Lower leg skin (tissue), 3 donors: Measurements from ENCODE around the gene KRT80.

Experiments used
- POLR2A ChIP-seq, 2 donors: fragments of 450-650 bp; IDR thresholded peaks; one replicate each; pipeline ENCODE4 v1.6.1; 2016 to 2017; ENCODE audit warnings: antibody characterized with exemption in 2 of 2, mild to moderate bottlenecking in 1 of 2, moderate library complexity in 1 of 2
- TF ChIP-seq, protein P1 (sequence below), 3 donors: fragments of 450-650 bp; IDR thresholded peaks; one replicate each; pipeline ENCODE4 v1.5.1; 2016; ENCODE audit warnings: antibody characterized with exemption in 3 of 3, mild to moderate bottlenecking in 3 of 3, moderate library complexity in 2 of 3

DNA sequence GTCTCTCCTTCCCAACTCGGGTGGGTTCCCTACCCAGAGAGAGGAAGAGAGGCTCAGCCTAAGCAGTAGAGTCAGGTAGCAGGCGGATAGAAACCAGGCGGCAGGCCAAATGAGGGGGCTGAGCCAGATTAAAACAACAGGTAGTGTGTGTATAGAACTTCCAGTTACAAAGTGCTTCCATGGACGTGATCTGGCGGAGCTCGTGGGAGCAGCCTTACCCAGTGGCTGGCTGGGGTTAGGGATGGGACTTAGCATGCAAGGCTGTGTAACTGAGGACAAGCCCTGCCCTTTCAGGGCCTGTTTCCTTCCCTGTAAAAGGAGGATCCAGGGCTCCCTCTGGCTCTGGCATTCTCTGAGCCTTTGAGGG is 8.3 kb downstream of the KRT80 start:
- TF ChIP-seq, protein P1, sequence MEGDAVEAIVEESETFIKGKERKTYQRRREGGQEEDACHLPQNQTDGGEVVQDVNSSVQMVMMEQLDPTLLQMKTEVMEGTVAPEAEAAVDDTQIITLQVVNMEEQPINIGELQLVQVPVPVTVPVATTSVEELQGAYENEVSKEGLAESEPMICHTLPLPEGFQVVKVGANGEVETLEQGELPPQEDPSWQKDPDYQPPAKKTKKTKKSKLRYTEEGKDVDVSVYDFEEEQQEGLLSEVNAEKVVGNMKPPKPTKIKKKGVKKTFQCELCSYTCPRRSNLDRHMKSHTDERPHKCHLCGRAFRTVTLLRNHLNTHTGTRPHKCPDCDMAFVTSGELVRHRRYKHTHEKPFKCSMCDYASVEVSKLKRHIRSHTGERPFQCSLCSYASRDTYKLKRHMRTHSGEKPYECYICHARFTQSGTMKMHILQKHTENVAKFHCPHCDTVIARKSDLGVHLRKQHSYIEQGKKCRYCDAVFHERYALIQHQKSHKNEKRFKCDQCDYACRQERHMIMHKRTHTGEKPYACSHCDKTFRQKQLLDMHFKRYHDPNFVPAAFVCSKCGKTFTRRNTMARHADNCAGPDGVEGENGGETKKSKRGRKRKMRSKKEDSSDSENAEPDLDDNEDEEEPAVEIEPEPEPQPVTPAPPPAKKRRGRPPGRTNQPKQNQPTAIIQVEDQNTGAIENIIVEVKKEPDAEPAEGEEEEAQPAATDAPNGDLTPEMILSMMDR (IDR thresholded peaks at IDR 0.05): no peak
- TF ChIP-seq POLR2A (IDR thresholded peaks at IDR 0.05): no peak
